Measurements from ENCODE around the gene RPS3. TPM values are rescaled to one million over a fixed set of nuclear protein-coding genes. Genes with fewer than 3 reads are reported as not detected.

Gene RPS3
- total RNA-seq, 3 donors from 2014 or later (not counting 1 experiment from before 2014, with no cell fraction given), result 2,027 to 2,376 (median 2,290) TPM

DNA sequence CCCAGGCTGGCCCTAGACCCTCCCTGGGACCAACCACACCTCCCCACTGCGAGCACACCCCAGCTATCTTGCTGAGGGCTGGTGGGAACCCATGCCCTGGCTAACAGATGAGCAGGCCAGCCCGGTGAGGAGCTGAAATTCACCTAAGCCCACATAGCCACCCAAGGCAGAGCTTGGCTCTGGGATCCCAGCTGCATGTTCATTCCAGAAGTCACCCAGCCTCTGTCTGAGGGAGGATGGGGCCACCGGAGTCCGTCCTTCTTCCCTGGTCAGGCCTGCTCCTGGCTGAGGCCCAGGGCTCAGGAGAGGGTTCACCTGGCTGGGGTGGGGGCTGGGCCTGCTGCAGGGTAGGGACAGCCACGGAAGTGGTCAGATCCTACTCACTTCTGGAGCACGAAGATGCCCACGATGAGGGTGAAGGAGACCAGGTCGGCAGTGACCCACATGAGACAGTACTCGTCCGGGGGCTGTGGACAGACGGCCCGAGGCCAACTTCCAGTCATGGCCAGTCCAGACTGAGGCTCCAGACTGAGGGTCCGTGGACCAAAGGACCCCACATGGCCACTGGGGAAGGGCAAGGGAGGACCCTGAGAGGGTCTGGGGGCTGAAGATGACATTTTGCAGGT lies 40.3 kb downstream of the RPS3 start:
- Histone ChIP-seq H3K27ac (ENCODE audit: low read length) (no peak overlapping the region), H3K4me1 (ENCODE audit: control insufficient read depth, insufficient read depth, low read length) (no peaks in the 10 kb centered on the region), H3K9me3 (ENCODE audit: control insufficient read depth, insufficient read depth, low read length) (no peaks in the 10 kb centered on the region), H3K4me3 (ENCODE audit: low read length) (no peak overlapping the region), H3K27me3 (ENCODE audit: control insufficient read depth, insufficient read depth, low read length) (no peaks in the 10 kb centered on the region), H3K36me3 (ENCODE audit: control insufficient read depth, insufficient read depth, low read length) (peaks cover 2% of the 10 kb centered on the region)
- Mint-ChIP-seq H3K27ac (no peak overlapping the region), H3K4me1 (peaks cover 0 to 6% of the 10 kb centered on the region in 2 donors), H3K27me3 (ENCODE audit: low read depth in 2 of 2) (peaks cover 4 to 8% of the 10 kb centered on the region in 2 donors), H3K4me3 (no peak overlapping the region), H3K36me3 (no peaks in the 10 kb centered on the region), H3K9me3 (no peaks in the 10 kb centered on the region)
- TF ChIP-seq, protein P1, sequence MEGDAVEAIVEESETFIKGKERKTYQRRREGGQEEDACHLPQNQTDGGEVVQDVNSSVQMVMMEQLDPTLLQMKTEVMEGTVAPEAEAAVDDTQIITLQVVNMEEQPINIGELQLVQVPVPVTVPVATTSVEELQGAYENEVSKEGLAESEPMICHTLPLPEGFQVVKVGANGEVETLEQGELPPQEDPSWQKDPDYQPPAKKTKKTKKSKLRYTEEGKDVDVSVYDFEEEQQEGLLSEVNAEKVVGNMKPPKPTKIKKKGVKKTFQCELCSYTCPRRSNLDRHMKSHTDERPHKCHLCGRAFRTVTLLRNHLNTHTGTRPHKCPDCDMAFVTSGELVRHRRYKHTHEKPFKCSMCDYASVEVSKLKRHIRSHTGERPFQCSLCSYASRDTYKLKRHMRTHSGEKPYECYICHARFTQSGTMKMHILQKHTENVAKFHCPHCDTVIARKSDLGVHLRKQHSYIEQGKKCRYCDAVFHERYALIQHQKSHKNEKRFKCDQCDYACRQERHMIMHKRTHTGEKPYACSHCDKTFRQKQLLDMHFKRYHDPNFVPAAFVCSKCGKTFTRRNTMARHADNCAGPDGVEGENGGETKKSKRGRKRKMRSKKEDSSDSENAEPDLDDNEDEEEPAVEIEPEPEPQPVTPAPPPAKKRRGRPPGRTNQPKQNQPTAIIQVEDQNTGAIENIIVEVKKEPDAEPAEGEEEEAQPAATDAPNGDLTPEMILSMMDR (IDR thresholded peaks at IDR 0.05), result no peak
- no peak for DNase-seq
- ATAC-seq, result no peak
- 87% methylated on average over 13 of the region's 13 CpGs for WGBS (ENCODE audit: insufficient coverage)
- intact Hi-C loops (cut with micrococcal nuclease), result no loop called here

GRCh38 chr11:75440960-75441803 lies 41.9 kb downstream of the RPS3 start:
- no peak overlapping the region for H3K27ac ChIP-seq (ENCODE audit: low read length)
- TF ChIP-seq, protein P1 (IDR thresholded peaks at IDR 0.05), result no peak
- intact Hi-C loops (cut with micrococcal nuclease), result no loop called here
- Mint-ChIP-seq H3K27ac (no peak overlapping the region), H3K27me3 (ENCODE audit: low read depth in 2 of 2) (peaks cover 6 to 14% of the 10 kb centered on the region in 2 donors), H3K4me3 (no peak overlapping the region), H3K4me1 (peaks cover 4 to 9% of the 10 kb centered on the region in 2 donors), H3K36me3 (no peaks in the 10 kb centered on the region), H3K9me3 (no peaks in the 10 kb centered on the region)
- no peak for ATAC-seq
- no peaks in the 10 kb centered on the region for H3K4me1 ChIP-seq (ENCODE audit: control insufficient read depth, insufficient read depth, low read length)
- WGBS (ENCODE audit: insufficient coverage), result 90% methylated on average over 26 of the region's 27 CpGs
- no peaks in the 10 kb centered on the region for H3K27me3 ChIP-seq (ENCODE audit: control insufficient read depth, insufficient read depth, low read length)
- no peaks in the 10 kb centered on the region for H3K9me3 ChIP-seq (ENCODE audit: control insufficient read depth, insufficient read depth, low read length)
- DNase-seq, result no peak
- no peak overlapping the region for H3K4me3 ChIP-seq (ENCODE audit: low read length)
- H3K36me3 ChIP-seq (ENCODE audit: control insufficient read depth, insufficient read depth, low read length), result peaks cover 2% of the 10 kb centered on the region

GRCh38 chr11:75441804-75442132 lies 42.5 kb downstream of the RPS3 start:
- Mint-ChIP-seq H3K4me1 (peaks cover 4 to 9% of the 10 kb centered on the region in 2 donors), H3K27ac (no peak overlapping the region), H3K9me3 (no peaks in the 10 kb centered on the region), H3K36me3 (no peaks in the 10 kb centered on the region), H3K4me3 (no peak overlapping the region), H3K27me3 (ENCODE audit: low read depth in 2 of 2) (peaks cover 6 to 14% of the 10 kb centered on the region in 2 donors)
- no peak overlapping the region for H3K4me3 ChIP-seq (ENCODE audit: low read length)
- H3K36me3 ChIP-seq (ENCODE audit: control insufficient read depth, insufficient read depth, low read length), result peaks cover 2% of the 10 kb centered on the region
- ATAC-seq, result no peak
- WGBS (ENCODE audit: insufficient coverage), result 92% methylated on average over 7 of the region's 7 CpGs
- H3K27me3 ChIP-seq (ENCODE audit: control insufficient read depth, insufficient read depth, low read length), result no peaks in the 10 kb centered on the region
- DNase-seq, result no peak
- TF ChIP-seq, protein P1 (IDR thresholded peaks at IDR 0.05), result no peak
- intact Hi-C loops (cut with micrococcal nuclease), result no loop called here
- H3K9me3 ChIP-seq (ENCODE audit: control insufficient read depth, insufficient read depth, low read length), result no peaks in the 10 kb centered on the region
- no peak overlapping the region for H3K27ac ChIP-seq (ENCODE audit: low read length)
- H3K4me1 ChIP-seq (ENCODE audit: control insufficient read depth, insufficient read depth, low read length), result no peaks in the 10 kb centered on the region

Measured in natural killer cell (primary cell).